ENCODE data around the gene CHST1.

Gene CHST1

GRCh38 chr11:45648931-45649330 is 16.5 kb downstream of the CHST1 start:
- TF ChIP-seq CTCF (IDR thresholded peaks at IDR 0.05; ENCODE audit: low read depth, low read length), result no peak
- H3K4me3 ChIP-seq (ENCODE audit: low read depth, low read length), result no peak overlapping the region

- TF ChIP-seq CTCF (IDR thresholded peaks at IDR 0.05; ENCODE audit: low read depth, low read length), result no peak
- no peak overlapping the region for H3K4me3 ChIP-seq (ENCODE audit: low read depth, low read length)
These were observed 17.6 kb downstream of the CHST1 start for GRCh38 chr11:45647786-45648185.

GRCh38 chr11:45647329-45647728 is 18.1 kb downstream of the CHST1 start:
- no peak overlapping the region for H3K4me3 ChIP-seq (ENCODE audit: low read depth, low read length)
- no peak for TF ChIP-seq CTCF (IDR thresholded peaks at IDR 0.05; ENCODE audit: low read depth, low read length)

- no peak overlapping the region for H3K4me3 ChIP-seq (ENCODE audit: low read depth, low read length)
- no peak for TF ChIP-seq CTCF (IDR thresholded peaks at IDR 0.05; ENCODE audit: low read depth, low read length)
These were observed 19.0 kb downstream of the CHST1 start for GRCh38 chr11:45646275-45646927.

- TF ChIP-seq CTCF (IDR thresholded peaks at IDR 0.05; ENCODE audit: low read depth, low read length), result no peak
- no peak overlapping the region for H3K4me3 ChIP-seq (ENCODE audit: low read depth, low read length)
These were observed 20.2 kb downstream of the CHST1 start for GRCh38 chr11:45644981-45645889.

GRCh38 chr11:45643598-45644260 is 21.7 kb downstream of the CHST1 start:
- TF ChIP-seq CTCF (IDR thresholded peaks at IDR 0.05; ENCODE audit: low read depth, low read length), result no peak
- no peak overlapping the region for H3K4me3 ChIP-seq (ENCODE audit: low read depth, low read length)

Measured in WI38 (cell line).